ENCODE measurements around the gene RUBCNL.

The RUBCNL gene

DNA sequence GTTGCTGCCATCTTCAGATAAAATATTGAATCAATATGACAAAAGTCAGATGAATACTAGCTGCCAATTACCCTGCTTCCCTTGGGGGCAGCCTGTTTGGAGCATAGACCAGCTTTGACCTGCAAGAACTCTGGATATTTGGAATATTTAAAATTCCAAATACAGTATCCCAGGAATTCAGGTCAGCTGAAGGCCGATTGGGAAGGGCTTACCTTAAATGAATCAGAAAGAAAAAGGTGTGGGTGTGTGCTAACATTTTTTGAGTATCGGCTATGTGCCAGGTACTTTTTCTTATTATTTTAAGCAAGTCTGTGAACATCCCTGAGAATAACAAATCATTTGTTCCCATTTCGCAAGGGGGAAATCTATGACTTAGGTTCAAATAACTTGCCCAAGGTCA is 1.8 kb upstream of the RUBCNL start:
- H3K27me3 Mint-ChIP-seq (ENCODE audit: low read depth) = peaks cover 57% of the 10 kb centered on the region

DNA sequence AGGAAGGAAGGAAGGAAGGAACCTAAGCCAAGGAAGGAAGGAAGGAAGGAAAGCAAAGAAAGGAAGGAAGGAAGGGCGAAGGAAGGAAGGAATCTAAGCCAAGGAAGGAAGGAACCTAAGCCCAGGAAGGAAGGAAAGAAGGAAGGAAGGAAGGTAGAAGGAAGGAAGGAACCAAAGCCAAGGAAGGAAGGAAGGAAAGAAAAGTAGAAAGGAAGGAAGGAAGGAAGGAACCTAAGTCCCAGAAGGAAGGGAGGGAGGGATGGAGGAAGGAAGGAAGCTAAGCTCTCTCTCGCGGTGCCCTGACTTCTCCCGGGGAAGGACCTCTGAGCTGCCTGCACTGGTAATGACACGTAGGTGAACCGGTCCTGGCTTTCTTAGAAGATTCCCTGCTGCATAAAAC is 1.3 kb upstream of the RUBCNL start:
- no peak overlapping the region for H3K27ac Mint-ChIP-seq
- no peaks in the 10 kb centered on the region for H3K36me3 Mint-ChIP-seq (ENCODE audit: low read depth)
- H3K4me1 Mint-ChIP-seq = peaks cover 26% of the 10 kb centered on the region
- no peaks in the 10 kb centered on the region for H3K9me3 Mint-ChIP-seq
- TF ChIP-seq CTCF (IDR thresholded peaks at IDR 0.05; ENCODE audit: unreplicated experiment in 3 of 3) = no peak
- peaks cover 59% of the 10 kb centered on the region for H3K27me3 Mint-ChIP-seq (ENCODE audit: low read depth)
- H3K4me3 Mint-ChIP-seq = peak overlapping the region; percentile 30 to 52 (median 46)

More for the DNA sequence above, 1.8 kb upstream of the RUBCNL start:
- Mint-ChIP-seq H3K27ac (no peak overlapping the region), H3K9me3 (no peaks in the 10 kb centered on the region), H3K4me1 (peaks cover 26% of the 10 kb centered on the region), H3K4me3 (peak overlapping the region; percentile 30 to 52 (median 46)), H3K36me3 (ENCODE audit: low read depth) (no peaks in the 10 kb centered on the region)
- no peak for TF ChIP-seq CTCF (IDR thresholded peaks at IDR 0.05; ENCODE audit: unreplicated experiment in 3 of 3)

- no peak for TF ChIP-seq CTCF (IDR thresholded peaks at IDR 0.05; ENCODE audit: unreplicated experiment in 3 of 3)
- peak overlapping the region; percentile 80 to 88 (median 82) for H3K4me3 Mint-ChIP-seq
- peaks cover 26% of the 10 kb centered on the region for H3K4me1 Mint-ChIP-seq
- H3K27ac Mint-ChIP-seq = no peak overlapping the region
- H3K9me3 Mint-ChIP-seq = no peaks in the 10 kb centered on the region
- no peaks in the 10 kb centered on the region for H3K36me3 Mint-ChIP-seq (ENCODE audit: low read depth)
- peaks cover 65% of the 10 kb centered on the region for H3K27me3 Mint-ChIP-seq (ENCODE audit: low read depth)
Measured at GRCh38 chr13:46386392-46387063, 524 bp downstream of the RUBCNL start.

DNA sequence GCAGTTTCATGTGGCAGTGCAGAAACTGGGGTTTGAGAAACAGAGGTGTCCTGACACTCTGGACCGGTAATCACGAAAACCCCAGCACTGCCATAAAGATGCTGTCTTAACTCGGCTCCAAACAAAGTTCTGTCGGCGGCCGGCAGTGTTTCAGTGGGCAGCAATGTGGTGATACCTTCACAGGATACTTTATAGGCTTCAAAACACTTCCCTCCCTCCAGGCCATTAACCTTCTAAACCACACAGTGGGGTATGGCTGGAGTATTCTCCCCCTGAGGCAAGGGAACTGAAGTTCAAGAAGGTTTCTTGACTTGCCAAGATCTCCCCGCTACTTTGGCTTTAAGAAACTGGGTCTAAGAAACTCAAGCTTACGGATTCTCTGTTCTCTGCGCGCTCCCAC is 1.1 kb downstream of the RUBCNL start:
- Mint-ChIP-seq H3K36me3 (ENCODE audit: low read depth) (no peaks in the 10 kb centered on the region), H3K27me3 (ENCODE audit: low read depth) (peaks cover 65% of the 10 kb centered on the region), H3K27ac (no peak overlapping the region), H3K9me3 (no peaks in the 10 kb centered on the region), H3K4me1 (peaks cover 26% of the 10 kb centered on the region), H3K4me3 (peak overlapping the region; percentile 42 to 82 (median 50))
- no peak for TF ChIP-seq CTCF (IDR thresholded peaks at IDR 0.05; ENCODE audit: unreplicated experiment in 3 of 3)

GRCh38 chr13:46383383-46383782 is 3.7 kb downstream of the RUBCNL start:
- no peak for TF ChIP-seq CTCF (IDR thresholded peaks at IDR 0.05; ENCODE audit: unreplicated experiment in 3 of 3)
- peaks cover 52% of the 10 kb centered on the region for H3K27me3 Mint-ChIP-seq (ENCODE audit: low read depth)
- H3K27ac Mint-ChIP-seq = no peak overlapping the region

GRCh38 chr13:46382224-46382623 is 4.8 kb downstream of the RUBCNL start:
- no peak overlapping the region for H3K27ac Mint-ChIP-seq
- no peak overlapping the region for H3K4me3 Mint-ChIP-seq
- no peaks in the 10 kb centered on the region for H3K9me3 Mint-ChIP-seq
- TF ChIP-seq CTCF (IDR thresholded peaks at IDR 0.05; ENCODE audit: unreplicated experiment in 3 of 3) = no peak
- H3K4me1 Mint-ChIP-seq = peaks cover under 1% of the 10 kb centered on the region
- peaks cover 40% of the 10 kb centered on the region for H3K27me3 Mint-ChIP-seq (ENCODE audit: low read depth)
- no peaks in the 10 kb centered on the region for H3K36me3 Mint-ChIP-seq (ENCODE audit: low read depth)

More at GRCh38 chr13:46383383-46383782, 3.7 kb downstream of the RUBCNL start:
- no peak overlapping the region for H3K4me3 Mint-ChIP-seq
- H3K36me3 Mint-ChIP-seq (ENCODE audit: low read depth) = no peaks in the 10 kb centered on the region
- no peaks in the 10 kb centered on the region for H3K9me3 Mint-ChIP-seq
- H3K4me1 Mint-ChIP-seq = peaks cover 6% of the 10 kb centered on the region
